ENCODE measurements around the gene ZNRF3.
"Not testable (repeated sequence)": the region's sequence is repeated elsewhere in the genome, so short reads cannot be mapped to it uniquely, and the experiment has no call there.

ZNRF3 gene

DNA sequence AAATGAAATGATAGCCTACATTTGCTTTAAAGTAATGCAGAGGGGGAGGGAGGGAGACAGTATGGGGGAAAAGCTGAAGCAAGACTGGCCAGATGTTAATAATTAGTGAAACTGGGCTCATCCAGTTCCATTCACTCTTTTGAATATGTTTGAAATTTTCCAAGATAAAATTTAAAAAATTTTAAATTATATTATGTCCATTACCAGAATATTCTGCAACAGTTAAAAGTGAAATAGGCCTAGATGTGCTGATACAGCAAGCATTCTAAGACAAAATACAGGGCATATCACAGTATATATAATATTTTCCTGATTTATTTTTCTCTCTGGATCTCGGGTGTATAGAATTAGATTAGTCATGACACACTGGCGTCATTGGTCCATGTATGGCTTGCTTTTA lies 13.6 kb upstream of the ZNRF3 start:
- peaks cover 28% of the 10 kb centered on the region for H3K27me3 Mint-ChIP-seq
- CTCF ChIA-PET, result no interaction called here
- peaks cover 4% of the 10 kb centered on the region for H3K4me1 Mint-ChIP-seq
- no peak for DNase-seq
- H3K27ac Mint-ChIP-seq, result no peak overlapping the region
- H3K9me3 Mint-ChIP-seq, result no peaks in the 10 kb centered on the region
- no peak overlapping the region for H3K4me3 Mint-ChIP-seq
- no peaks in the 10 kb centered on the region for H3K36me3 Mint-ChIP-seq

GRCh38 chr22:28873183-28873963 lies 10.0 kb upstream of the ZNRF3 start:
- H3K9me3 Mint-ChIP-seq, result no peaks in the 10 kb centered on the region
- H3K27me3 Mint-ChIP-seq, result no peaks in the 10 kb centered on the region
- H3K4me3 Mint-ChIP-seq, result no peak overlapping the region
- no peaks in the 10 kb centered on the region for H3K36me3 Mint-ChIP-seq
- H3K4me1 Mint-ChIP-seq, result peaks cover 4% of the 10 kb centered on the region
- CTCF ChIA-PET, result interaction anchor here (0.9 to 1.1 kb wide), 2 partner anchors 167 to 169 kb away, joined by 3 to 5 read pairs; no protein-coding TSS in a partner anchor
- H3K27ac Mint-ChIP-seq, result no peak overlapping the region
- no peak for DNase-seq

DNA sequence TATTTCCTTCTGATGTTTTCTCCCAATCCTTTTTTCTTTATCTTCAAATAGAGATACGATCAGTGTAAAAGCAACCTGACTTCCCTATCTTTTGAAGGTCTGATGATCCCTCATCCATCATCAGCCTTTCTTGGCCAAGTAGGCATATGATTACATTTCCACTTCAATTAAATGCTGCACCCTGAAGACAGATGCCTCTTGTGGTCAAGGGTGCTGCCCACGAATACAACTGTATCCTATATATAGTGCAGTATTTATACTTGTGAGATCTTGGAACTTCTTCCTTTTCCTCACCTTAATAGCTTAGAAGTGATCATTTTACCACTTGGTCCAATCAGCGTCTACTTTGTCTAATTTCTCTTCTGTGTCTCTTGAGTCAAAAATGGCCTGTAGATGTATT lies 9.3 kb upstream of the ZNRF3 start:
- CTCF ChIA-PET, result interaction anchor here (0.8 to 1.0 kb wide), 2 partner anchors 32 to 799 kb away, joined by 3 to 4 read pairs; no protein-coding TSS in a partner anchor
- Mint-ChIP-seq H3K4me1 (peaks cover 4% of the 10 kb centered on the region), H3K4me3 (no peak overlapping the region), H3K36me3 (no peaks in the 10 kb centered on the region), H3K27me3 (peaks cover 1% of the 10 kb centered on the region), H3K9me3 (no peaks in the 10 kb centered on the region), H3K27ac (no peak overlapping the region)
- DNase-seq, result no peak

- Mint-ChIP-seq H3K9me3 (no peaks in the 10 kb centered on the region), H3K36me3 (no peaks in the 10 kb centered on the region), H3K27me3 (peaks cover 6% of the 10 kb centered on the region), H3K4me3 (no peak overlapping the region), H3K27ac (no peak overlapping the region), H3K4me1 (peaks cover 6% of the 10 kb centered on the region)
- CTCF ChIA-PET, result interaction anchor here (0.8 to 1.0 kb wide), 2 partner anchors 31 to 800 kb away, joined by 3 to 4 read pairs; no protein-coding TSS in a partner anchor
- no peak for DNase-seq
These were observed 8.5 kb upstream of the ZNRF3 start for GRCh38 chr22:28874811-28875320.

DNA sequence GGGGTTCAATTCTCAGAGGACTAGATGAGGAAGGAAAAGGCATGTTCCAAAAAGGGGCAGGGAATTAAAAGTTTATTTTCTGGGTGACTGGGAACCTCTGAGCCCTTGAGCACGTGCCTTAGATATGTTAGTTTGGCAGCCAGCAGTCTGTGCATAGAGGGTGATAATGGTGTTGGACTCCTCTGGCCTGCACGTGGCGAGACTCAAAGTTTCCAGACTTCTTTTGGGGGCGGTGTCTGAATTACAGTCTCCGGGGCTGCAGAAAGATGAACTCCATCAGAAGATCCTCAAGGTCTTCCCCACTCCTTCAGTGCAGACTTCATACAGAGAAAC lies 861 bp upstream of the ZNRF3 start:
- H3K27ac Mint-ChIP-seq, result no peak overlapping the region

GRCh38 chr22:28883657-28883916 lies 215 bp downstream of the ZNRF3 start:
- no peak overlapping the region for H3K4me3 Mint-ChIP-seq
- H3K9me3 Mint-ChIP-seq, result no peaks in the 10 kb centered on the region
- H3K4me1 Mint-ChIP-seq, result peaks cover 22% of the 10 kb centered on the region
- DNase-seq, result no peak
- CTCF ChIA-PET, result no interaction called here
- no peaks in the 10 kb centered on the region for H3K36me3 Mint-ChIP-seq
- no peak overlapping the region for H3K27ac Mint-ChIP-seq
- H3K27me3 Mint-ChIP-seq, result peaks cover 79% of the 10 kb centered on the region

More for the DNA sequence above, 861 bp upstream of the ZNRF3 start:
- H3K27me3 Mint-ChIP-seq, result peaks cover 71% of the 10 kb centered on the region
- CTCF ChIA-PET, result interaction anchor here (1.0 to 2.0 kb wide), 2 partner anchors 93 to 158 kb away, joined by 3 to 6 read pairs; no protein-coding TSS in a partner anchor
- H3K36me3 Mint-ChIP-seq, result no peaks in the 10 kb centered on the region
- H3K4me1 Mint-ChIP-seq, result peaks cover 22% of the 10 kb centered on the region
- H3K9me3 Mint-ChIP-seq, result no peaks in the 10 kb centered on the region
- no peak for DNase-seq
- H3K4me3 Mint-ChIP-seq, result peak overlapping the region; percentile 72

DNA sequence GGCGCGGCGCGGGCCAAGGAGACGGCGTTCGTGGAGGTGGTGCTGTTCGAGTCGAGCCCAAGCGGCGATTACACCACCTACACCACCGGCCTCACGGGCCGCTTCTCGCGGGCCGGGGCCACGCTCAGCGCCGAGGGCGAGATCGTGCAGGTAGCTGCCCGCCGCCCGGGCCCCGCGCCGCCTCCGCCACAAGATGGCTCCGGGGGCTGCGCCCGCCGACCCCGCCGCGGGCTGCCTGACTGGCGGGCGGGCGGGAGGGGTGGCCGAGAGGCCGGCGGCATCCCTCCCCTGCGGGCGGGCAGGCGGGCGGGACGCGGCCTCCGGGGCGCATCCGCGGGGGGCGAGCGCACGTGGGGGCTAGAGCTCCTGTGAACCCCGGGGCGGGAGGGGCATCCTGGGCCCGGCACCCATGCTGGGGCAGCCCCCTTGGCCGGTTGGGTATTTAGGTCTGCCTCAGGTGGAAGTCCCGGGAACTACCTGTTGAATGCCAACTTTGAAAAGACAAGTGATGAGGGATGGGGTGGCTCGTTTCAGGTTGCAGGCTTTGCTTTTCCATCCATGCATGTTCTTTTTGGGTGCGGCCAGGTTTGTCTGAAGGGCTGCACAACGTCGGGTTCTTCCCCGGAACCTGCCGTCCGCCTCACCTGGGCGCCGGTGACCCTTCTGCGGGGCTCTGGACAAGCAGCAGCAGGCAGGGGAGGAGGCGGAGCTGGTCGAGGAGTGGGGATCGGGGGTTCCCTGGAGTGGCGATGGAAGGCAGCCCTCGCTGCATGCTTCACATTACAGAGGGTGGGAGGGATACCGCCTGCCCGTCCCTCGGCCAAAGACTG lies 760 bp downstream of the ZNRF3 start:
- Mint-ChIP-seq H3K4me3 (peak overlapping the region; percentile 70), H3K27me3 (peaks cover 79% of the 10 kb centered on the region)
- CTCF ChIA-PET, result interaction anchor here (0.9 kb wide), 1 partner anchor 22 kb away, joined by 3 read pairs; no protein-coding TSS in a partner anchor

DNA sequence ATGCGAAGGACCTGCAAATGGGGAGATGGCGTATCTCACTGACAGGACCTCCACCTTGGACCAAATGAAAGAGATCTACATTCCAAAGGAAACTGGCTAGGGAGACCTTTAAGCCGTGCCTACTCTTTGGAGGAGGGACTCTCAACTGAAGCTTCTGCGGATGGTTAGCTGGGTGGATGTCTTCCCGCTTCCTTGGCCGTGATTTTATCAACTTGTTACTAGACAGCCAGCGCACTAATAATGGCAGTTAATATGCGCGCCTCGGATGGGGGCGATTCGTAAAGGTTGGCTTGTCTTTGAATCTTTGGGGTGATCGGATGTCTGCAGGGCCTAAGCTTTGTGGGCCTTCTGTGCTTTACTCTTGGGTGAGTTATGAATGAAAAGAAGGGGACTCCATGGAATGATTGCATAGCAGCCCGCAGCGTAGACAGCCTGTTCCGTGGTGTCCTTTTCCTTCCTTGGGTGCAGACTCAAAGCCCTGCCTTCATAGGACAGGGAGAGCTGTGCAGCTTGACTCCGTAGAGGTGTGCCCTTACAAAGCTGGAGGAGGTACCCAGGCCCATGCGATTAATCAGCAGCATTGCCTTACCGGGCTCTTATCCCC lies 1.5 kb downstream of the ZNRF3 start:
- Mint-ChIP-seq H3K4me1 (peaks cover 27% of the 10 kb centered on the region), H3K9me3 (no peaks in the 10 kb centered on the region), H3K36me3 (no peaks in the 10 kb centered on the region), H3K27me3 (peaks cover 83% of the 10 kb centered on the region), H3K27ac (no peak overlapping the region), H3K4me3 (peak overlapping the region; percentile 70)
- CTCF ChIA-PET, result interaction anchor here (0.9 kb wide), 1 partner anchor 21 kb away, joined by 3 read pairs; no protein-coding TSS in a partner anchor
- no peak for DNase-seq

More for the DNA sequence above, 760 bp downstream of the ZNRF3 start:
- peaks cover 22% of the 10 kb centered on the region for H3K4me1 Mint-ChIP-seq
- H3K9me3 Mint-ChIP-seq, result no peaks in the 10 kb centered on the region
- DNase-seq, result peak; percentile 54
- no peaks in the 10 kb centered on the region for H3K36me3 Mint-ChIP-seq
- H3K27ac Mint-ChIP-seq, result no peak overlapping the region

GRCh38 chr22:28885939-28886338 lies 2.6 kb downstream of the ZNRF3 start:
- no peaks in the 10 kb centered on the region for H3K9me3 Mint-ChIP-seq
- CTCF ChIA-PET, result interaction anchor here (0.6 kb wide), 1 partner anchor 328 kb away, joined by 3 read pairs; no protein-coding TSS in a partner anchor
- no peak for DNase-seq

GRCh38 chr22:28886679-28887078 lies 3.3 kb downstream of the ZNRF3 start:
- peaks cover 28% of the 10 kb centered on the region for H3K4me1 Mint-ChIP-seq
- H3K4me3 Mint-ChIP-seq, H3K27ac Mint-ChIP-seq, H3K36me3 Mint-ChIP-seq, H3K9me3 Mint-ChIP-seq, CTCF ChIA-PET, DNase-seq: not testable (repeated sequence)
- H3K27me3 Mint-ChIP-seq, result peaks cover 79% of the 10 kb centered on the region

More at GRCh38 chr22:28885939-28886338, 2.6 kb downstream of the ZNRF3 start:
- H3K4me3 Mint-ChIP-seq, result no peak overlapping the region
- H3K27me3 Mint-ChIP-seq, result peaks cover 85% of the 10 kb centered on the region
- H3K4me1 Mint-ChIP-seq, result peaks cover 28% of the 10 kb centered on the region
- H3K36me3 Mint-ChIP-seq, result no peaks in the 10 kb centered on the region
- H3K27ac Mint-ChIP-seq, result no peak overlapping the region

- H3K4me3 Mint-ChIP-seq, result no peak overlapping the region
- H3K9me3 Mint-ChIP-seq, result no peaks in the 10 kb centered on the region
- no peaks in the 10 kb centered on the region for H3K36me3 Mint-ChIP-seq
- H3K27ac Mint-ChIP-seq, result no peak overlapping the region
- no peak for DNase-seq
- CTCF ChIA-PET, result no interaction called here
- H3K27me3 Mint-ChIP-seq, result peaks cover 74% of the 10 kb centered on the region
- H3K4me1 Mint-ChIP-seq, result peaks cover 20% of the 10 kb centered on the region
These were observed 4.5 kb downstream of the ZNRF3 start for GRCh38 chr22:28887725-28888459.

DNA sequence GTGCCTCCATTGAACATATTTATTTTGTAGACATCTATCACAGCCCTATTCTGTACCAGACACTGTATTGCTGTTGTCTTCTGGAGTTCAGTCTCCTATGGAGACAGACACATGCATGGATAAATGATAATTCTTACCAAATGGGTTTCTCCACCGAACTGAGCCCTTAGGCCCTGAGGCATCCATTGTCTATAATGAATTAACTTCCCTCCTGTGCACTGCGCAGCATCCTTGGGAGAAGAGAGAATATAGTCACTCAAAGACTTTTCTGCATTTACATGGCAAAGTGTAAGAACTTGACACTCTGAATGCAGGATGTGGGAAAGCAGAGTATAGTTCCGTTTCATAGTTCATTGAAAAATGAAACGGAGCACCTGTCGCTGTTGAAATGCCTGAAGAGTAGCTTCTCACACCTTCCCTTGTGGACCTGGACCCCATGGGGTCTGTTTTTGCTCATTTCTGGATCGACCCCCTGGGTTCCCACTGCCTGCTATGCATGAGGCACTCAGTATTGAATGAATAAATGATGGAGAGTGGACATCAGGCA lies 6.2 kb downstream of the ZNRF3 start:
- Mint-ChIP-seq H3K27ac (no peak overlapping the region), H3K4me3 (no peak overlapping the region), H3K9me3 (no peaks in the 10 kb centered on the region), H3K36me3 (no peaks in the 10 kb centered on the region), H3K4me1 (peaks cover 13% of the 10 kb centered on the region), H3K27me3 (peaks cover 71% of the 10 kb centered on the region)
- CTCF ChIA-PET, result no interaction called here
- DNase-seq, result no peak

DNA sequence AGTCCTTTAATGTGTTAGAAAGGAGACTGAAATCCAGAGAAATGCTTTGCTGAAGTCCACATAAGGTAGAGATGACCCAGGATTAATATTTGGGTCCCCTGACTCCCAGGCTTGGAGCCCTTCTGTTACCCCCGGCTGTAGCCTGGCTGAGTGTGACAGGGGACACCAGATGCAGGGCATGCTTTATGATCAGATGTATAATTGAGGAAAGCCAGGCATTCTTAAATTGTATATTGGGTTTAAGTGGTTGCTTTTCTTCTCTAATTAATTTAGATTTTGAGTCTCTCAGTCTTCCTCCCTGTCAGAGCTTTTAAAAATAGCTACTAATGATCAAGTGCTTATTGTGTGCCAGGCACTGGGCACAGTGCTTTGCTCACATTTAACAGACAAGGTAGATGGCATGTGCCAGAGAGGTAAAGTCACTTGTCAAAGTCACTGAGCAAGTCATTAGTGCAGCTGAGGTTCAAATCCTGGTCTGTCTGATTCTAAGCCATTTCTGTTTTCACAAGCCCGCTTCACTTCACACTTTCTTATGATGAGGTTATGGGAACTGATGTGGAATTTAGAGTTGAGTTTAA lies 7.9 kb downstream of the ZNRF3 start:
- Mint-ChIP-seq H3K27me3 (peaks cover 68% of the 10 kb centered on the region), H3K4me3 (no peak overlapping the region), H3K4me1 (peaks cover 10% of the 10 kb centered on the region), H3K36me3 (no peaks in the 10 kb centered on the region), H3K27ac (no peak overlapping the region), H3K9me3 (no peaks in the 10 kb centered on the region)
- CTCF ChIA-PET, result no interaction called here
- DNase-seq, result no peak

Measured in activated naive CD4-positive, alpha-beta T cell treated with anti-CD3 and anti-CD28 coated beads, Interleukin-2, amount 10 ng/mL, durations not matched to agents 7 days and 5 days (primary cell).